ENCODE results near the gene CAPNS1.
"Not testable (repeated sequence)": the region's sequence is repeated elsewhere in the genome, so short reads cannot be mapped to it uniquely, and the experiment has no call there.

CAPNS1 gene

GRCh38 chr19:36151144-36152018 lies 11.5 kb downstream of the CAPNS1 start:
- DNase-seq (ENCODE audit: low read depth) = no peak

- no peak for DNase-seq (ENCODE audit: low read depth)
Observed at GRCh38 chr19:36152019-36152351, 12.1 kb downstream of the CAPNS1 start.

GRCh38 chr19:36152352-36153091 lies 12.7 kb downstream of the CAPNS1 start, which contains the start of gene COX7A1:
Gene COX7A1 (minus strand): TSS chr19:36152447. CDS start chr19:36152407, 40 bp downstream.
- DNase-seq (ENCODE audit: low read depth) = no peak

- DNase-seq (ENCODE audit: low read depth) = no peak
Observed at GRCh38 chr19:36153126-36153525, 13.3 kb downstream of the CAPNS1 start.

- DNase-seq (ENCODE audit: low read depth) = no peak
Observed at GRCh38 chr19:36160821-36161596, 21.1 kb downstream of the CAPNS1 start.

GRCh38 chr19:36163813-36164212 lies 23.9 kb downstream of the CAPNS1 start:
- DNase-seq (ENCODE audit: low read depth) = no peak

- DNase-seq (ENCODE audit: low read depth) = no peak
Observed at GRCh38 chr19:36169084-36169760, 29.4 kb downstream of the CAPNS1 start.

GRCh38 chr19:36172852-36173251 lies 33.0 kb downstream of the CAPNS1 start:
- no peak for DNase-seq (ENCODE audit: low read depth)

- not testable (repeated sequence) for DNase-seq (ENCODE audit: low read depth)
Observed at GRCh38 chr19:36173846-36174245, 34.0 kb downstream of the CAPNS1 start.

GRCh38 chr19:36179077-36179476 lies 39.2 kb downstream of the CAPNS1 start:
- DNase-seq (ENCODE audit: low read depth) = not testable (repeated sequence)

- no peak for DNase-seq (ENCODE audit: low read depth)
Observed at GRCh38 chr19:36182612-36183244, 42.9 kb downstream of the CAPNS1 start.

- DNase-seq (ENCODE audit: low read depth) = no peak
Observed at GRCh38 chr19:36183245-36183628, 43.4 kb downstream of the CAPNS1 start.

GRCh38 chr19:36186722-36187121 lies 46.9 kb downstream of the CAPNS1 start:
- DNase-seq (ENCODE audit: low read depth) = not testable (repeated sequence)

GRCh38 chr19:36196249-36196648 lies 56.4 kb downstream of the CAPNS1 start:
- DNase-seq (ENCODE audit: low read depth) = no peak

GRCh38 chr19:36198119-36198518 lies 58.3 kb downstream of the CAPNS1 start:
- DNase-seq (ENCODE audit: low read depth) = no peak

All from stimulated activated CD8-positive, alpha-beta memory T cell treated with anti-CD3 and anti-CD28 coated beads, Interleukin-12 subunit alpha, Interleukin-12 subunit beta, amount 100 ng/mL, for 4 hours (primary cell).